H9 (cell line): Measurements from ENCODE around the gene KRTAP10-9. TPM values are rescaled to one million over a fixed set of nuclear protein-coding genes. Genes with fewer than 3 reads are reported as not detected.

ENCODE experiments used
- DNase-seq: peaks from one replicate; pipeline ENCODE4 v3.0.0-alpha.2; 2017
- H2AFZ ChIP-seq: one replicate; pipeline ENCODE4 v1.6.1; 2013; ENCODE audit warnings: mild to moderate bottlenecking, low read length, control low read depth, moderate library complexity
- H2AK5ac ChIP-seq: 2 replicates; pipeline ENCODE4 v1.6.1; 2013; ENCODE audit warnings: low read length, control low read depth, mixed read lengths; ENCODE audit not compliant: insufficient read length
- H2BK120ac ChIP-seq: one replicate; pipeline ENCODE4 v1.6.1; 2013; ENCODE audit warnings: low read depth, mild to moderate bottlenecking, low read length, control low read depth, inconsistent platforms; ENCODE audit not compliant: poor library complexity, severe bottlenecking
- H2BK12ac ChIP-seq: 2 replicates; pipeline ENCODE4 v1.6.1; 2013; ENCODE audit warnings: low read length, control low read depth, mixed read lengths, low read depth; ENCODE audit not compliant: insufficient read length
- H2BK15ac ChIP-seq: 2 replicates; pipeline ENCODE4 v1.6.1; 2013; ENCODE audit warnings: low read depth, low read length, control low read depth
- H2BK20ac ChIP-seq: one replicate; pipeline ENCODE4 v1.6.1; 2013; ENCODE audit warnings: low read depth, mild to moderate bottlenecking, low read length, control low read depth, inconsistent platforms; ENCODE audit not compliant: poor library complexity, severe bottlenecking
- H2BK5ac ChIP-seq: 2 replicates; pipeline ENCODE4 v1.6.1; 2013; ENCODE audit warnings: low read length, control low read depth, mixed read lengths; ENCODE audit not compliant: insufficient read length
- H3K14ac ChIP-seq: 2 replicates; pipeline ENCODE4 v1.6.1; 2013; ENCODE audit warnings: low read length, control low read depth; ENCODE audit not compliant: insufficient read depth
- H3K18ac ChIP-seq: 2 replicates; pipeline ENCODE4 v1.6.1; 2013; ENCODE audit warnings: low read depth, mild to moderate bottlenecking, mixed read lengths, low read length, control low read depth; ENCODE audit not compliant: insufficient read length
- H3K23ac ChIP-seq: 2 replicates; pipeline ENCODE4 v1.6.1; 2013; ENCODE audit warnings: low read length, control low read depth, mixed read lengths, low read depth; ENCODE audit not compliant: insufficient read length
- H3K23me2 ChIP-seq: 2 replicates; pipeline ENCODE4 v1.6.1; 2013; ENCODE audit warnings: low read depth, mild to moderate bottlenecking, mixed read lengths, low read length, control low read depth; ENCODE audit not compliant: insufficient read length, poor library complexity, severe bottlenecking
- H3K27ac ChIP-seq: 2 replicates; pipeline ENCODE4 v1.5.1; 2013; ENCODE audit warnings: low read length, control low read depth, mixed read lengths, low read depth; ENCODE audit not compliant: insufficient read length
- H3K27me3 ChIP-seq: 2 replicates; pipeline ENCODE4 v1.6.1; 2013; ENCODE audit warnings: low read length, control low read depth, inconsistent platforms; ENCODE audit not compliant: insufficient read depth
- H3K4ac ChIP-seq: 2 replicates; pipeline ENCODE4 v1.6.1; 2013; ENCODE audit warnings: low read depth, mild to moderate bottlenecking, control low read depth, inconsistent platforms, low read length, moderate library complexity
- H3K4me1 ChIP-seq: 2 replicates; pipeline ENCODE4 v1.6.1; 2013; ENCODE audit warnings: low read length, control low read depth, inconsistent platforms; ENCODE audit not compliant: insufficient read depth
- H3K4me2 ChIP-seq: 2 replicates; pipeline ENCODE4 v1.6.1; 2013; ENCODE audit warnings: low read length, control low read depth, mixed read lengths; ENCODE audit not compliant: insufficient read length, insufficient read depth
- H3K56ac ChIP-seq: 2 replicates; pipeline ENCODE4 v1.6.1; 2013; ENCODE audit warnings: low read depth, mild to moderate bottlenecking, mixed read lengths, low read length, control low read depth; ENCODE audit not compliant: insufficient read length
- H3K79me1 ChIP-seq: 2 replicates; pipeline ENCODE4 v1.6.1; 2013; ENCODE audit warnings: low read depth, mild to moderate bottlenecking, moderate library complexity, low read length, control low read depth, inconsistent platforms; ENCODE audit not compliant: insufficient read depth, poor library complexity, severe bottlenecking
- H3K79me2 ChIP-seq: 2 replicates; pipeline ENCODE4 v1.6.1; 2013; ENCODE audit warnings: low read length, control low read depth, inconsistent platforms; ENCODE audit not compliant: insufficient read depth
- H3K9ac ChIP-seq: 2 replicates; pipeline ENCODE4 v1.6.1; 2013; ENCODE audit warnings: low read length, control low read depth, mixed read lengths; ENCODE audit not compliant: insufficient read length; ENCODE audit errors: extremely low read depth
- H3K9me3 ChIP-seq: one replicate; pipeline ENCODE4 v1.6.1; 2013; ENCODE audit warnings: low read depth, low read length, inconsistent platforms; ENCODE audit not compliant: control insufficient read depth
- H3T11ph ChIP-seq: one replicate; pipeline ENCODE4 v1.6.1; 2013; ENCODE audit warnings: mild to moderate bottlenecking, low read length, control low read depth, inconsistent platforms
- H4K20me1 ChIP-seq: one replicate; pipeline ENCODE4 v1.6.1; 2013; ENCODE audit not compliant: control insufficient read depth, insufficient read length, insufficient read depth
- H4K5ac ChIP-seq: 2 replicates; pipeline ENCODE4 v1.6.1; 2013; ENCODE audit warnings: low read depth, mild to moderate bottlenecking, mixed read lengths, low read length, control low read depth; ENCODE audit not compliant: insufficient read length
- H4K8ac ChIP-seq: replicated peaks from 2 replicates; pipeline ENCODE4 v1.6.1; 2013; ENCODE audit warnings: low read length, control low read depth, mixed read lengths, low read depth; ENCODE audit not compliant: insufficient read length
- H4K91ac ChIP-seq: 2 replicates; pipeline ENCODE4 v1.6.1; 2013; ENCODE audit warnings: low read depth, mild to moderate bottlenecking, moderate library complexity, mixed read lengths, low read length, control low read depth; ENCODE audit not compliant: insufficient read length
- H3K27ac Mint-ChIP-seq, 3 experiments: 2 replicates in 2 of 3; 3 replicates in 1 of 3; pipeline ENCODE4 v1.8.0; 2020 to 2021; ENCODE audit warnings: mixed read lengths in 3 of 3, mild to moderate bottlenecking in 1 of 3, moderate library complexity in 1 of 3
- H3K27me3 Mint-ChIP-seq: 2 replicates; pipeline ENCODE4 v1.8.0; 2021; ENCODE audit warnings: low read depth, mild to moderate bottlenecking, moderate library complexity, mixed read lengths
- H3K36me3 Mint-ChIP-seq, 3 experiments: 2 replicates in 2 of 3; 3 replicates in 1 of 3; pipeline ENCODE4 v1.8.0; 2020 to 2021; ENCODE audit warnings: low read depth in 3 of 3, mixed read lengths in 3 of 3; ENCODE audit not compliant: insufficient read depth in 1 of 3
- H3K4me1 Mint-ChIP-seq, 2 experiments: 2 replicates each; pipeline ENCODE4 v1.8.0; 2020; ENCODE audit warnings: mixed read lengths in 2 of 2
- H3K4me3 Mint-ChIP-seq, 2 experiments: 2 replicates in 1 of 2; 3 replicates in 1 of 2; pipeline ENCODE4 v1.8.0; 2020 to 2021; ENCODE audit warnings: mild to moderate bottlenecking in 2 of 2, mixed read lengths in 2 of 2, moderate library complexity in 1 of 2
- H3K9me3 Mint-ChIP-seq, 2 experiments: 2 replicates in 1 of 2; 3 replicates in 1 of 2; pipeline ENCODE4 v1.8.0; 2020; ENCODE audit warnings: mild to moderate bottlenecking in 2 of 2, mixed read lengths in 2 of 2, moderate library complexity in 1 of 2
- WGBS: extraction: QIAGEN DNeasy Blood & Tissue Kit; methylation state at CpG from one replicate; pipeline ENCODE4 v1.1.7; 2013; ENCODE audit warnings: missing lambda C conversion rate, low lambda C conversion rate, mixed read lengths; ENCODE audit not compliant: insufficient read length; ENCODE audit errors: extremely low coverage; 5-methylcytosine and 5-hydroxymethylcytosine counted together
- total RNA-seq: library from RNA; stranded (reverse); gene quantifications from 2 replicates; pipeline ENCODE4 v1.2.1, GENCODE V29; 2021
- TF ChIP-seq, protein P1 (sequence below): fragments of 200-600 bp; sonication (generic); conservative IDR thresholded peaks from 3 replicates; pipeline ENCODE4 v1.8.0; 2021; ENCODE audit warnings: antibody characterized with exemption, mild to moderate bottlenecking

KRTAP10-9 gene
- total RNA-seq, 1 experiment from 2014 or later, result not detected

DNA sequence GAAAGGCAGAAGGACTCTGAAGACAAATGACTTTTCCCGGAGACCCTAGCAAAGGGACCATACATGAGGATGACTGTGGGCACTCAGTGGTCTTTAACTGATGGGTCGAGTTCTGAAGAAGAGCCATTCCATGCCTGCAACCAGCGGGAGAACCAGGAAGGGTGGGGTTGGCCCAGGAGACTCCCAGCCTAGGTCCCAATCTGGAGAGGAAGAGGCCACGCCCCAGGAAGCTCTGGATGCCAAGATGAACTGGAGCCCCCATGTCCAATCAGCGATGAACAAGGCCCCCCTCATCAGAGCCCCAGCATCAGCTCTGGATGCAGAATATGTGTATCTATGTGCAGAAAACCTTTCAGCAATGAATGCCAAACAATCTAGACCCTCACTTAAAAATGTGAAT is 13.9 kb downstream of the KRTAP10-9 start:
- H3K18ac ChIP-seq, result no peak overlapping the region
- no peak overlapping the region for H2BK15ac ChIP-seq
- H2AK5ac ChIP-seq, result no peak overlapping the region
- no CpG with 5 or more reads among the region's 5 CpGs for WGBS
- H4K8ac ChIP-seq, result no peak overlapping the region
- H3K9me3 ChIP-seq, result no peaks in the 10 kb centered on the region
- no peak overlapping the region for H3K27ac Mint-ChIP-seq
- H4K20me1 ChIP-seq, result no peaks in the 10 kb centered on the region
- H2BK120ac ChIP-seq, result no peak overlapping the region
- H3K79me2 ChIP-seq, result no peaks in the 10 kb centered on the region
- no peak overlapping the region for H3K4me3 Mint-ChIP-seq
- H2BK12ac ChIP-seq, result no peak overlapping the region
- H4K5ac ChIP-seq, result no peak overlapping the region
- H2BK20ac ChIP-seq, result no peak overlapping the region
- peaks cover 22% of the 10 kb centered on the region in 2 experiments for H3K9me3 Mint-ChIP-seq
- H3K4me1 Mint-ChIP-seq, result peaks cover 9 to 11% of the 10 kb centered on the region in 2 experiments
- no peak overlapping the region for H3K4ac ChIP-seq
- no peak overlapping the region for H2BK5ac ChIP-seq
- H3K14ac ChIP-seq, result no peak overlapping the region
- no peaks in the 10 kb centered on the region for H3K23me2 ChIP-seq
- H3K4me2 ChIP-seq, result no peak overlapping the region
- H3K23ac ChIP-seq, result no peak overlapping the region
- H3K79me1 ChIP-seq, result no peaks in the 10 kb centered on the region
- H3K9ac ChIP-seq, result no peak overlapping the region
- TF ChIP-seq, protein P1, sequence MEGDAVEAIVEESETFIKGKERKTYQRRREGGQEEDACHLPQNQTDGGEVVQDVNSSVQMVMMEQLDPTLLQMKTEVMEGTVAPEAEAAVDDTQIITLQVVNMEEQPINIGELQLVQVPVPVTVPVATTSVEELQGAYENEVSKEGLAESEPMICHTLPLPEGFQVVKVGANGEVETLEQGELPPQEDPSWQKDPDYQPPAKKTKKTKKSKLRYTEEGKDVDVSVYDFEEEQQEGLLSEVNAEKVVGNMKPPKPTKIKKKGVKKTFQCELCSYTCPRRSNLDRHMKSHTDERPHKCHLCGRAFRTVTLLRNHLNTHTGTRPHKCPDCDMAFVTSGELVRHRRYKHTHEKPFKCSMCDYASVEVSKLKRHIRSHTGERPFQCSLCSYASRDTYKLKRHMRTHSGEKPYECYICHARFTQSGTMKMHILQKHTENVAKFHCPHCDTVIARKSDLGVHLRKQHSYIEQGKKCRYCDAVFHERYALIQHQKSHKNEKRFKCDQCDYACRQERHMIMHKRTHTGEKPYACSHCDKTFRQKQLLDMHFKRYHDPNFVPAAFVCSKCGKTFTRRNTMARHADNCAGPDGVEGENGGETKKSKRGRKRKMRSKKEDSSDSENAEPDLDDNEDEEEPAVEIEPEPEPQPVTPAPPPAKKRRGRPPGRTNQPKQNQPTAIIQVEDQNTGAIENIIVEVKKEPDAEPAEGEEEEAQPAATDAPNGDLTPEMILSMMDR, result no peak
- no peak overlapping the region for H3K27ac ChIP-seq
- no peak overlapping the region for H2AFZ ChIP-seq
- peaks cover 7 to 20% (median 13%) of the 10 kb centered on the region in 3 experiments for H3K36me3 Mint-ChIP-seq
- no peaks in the 10 kb centered on the region for H3K27me3 ChIP-seq
- DNase-seq, result no peak
- H3K27me3 Mint-ChIP-seq, result peaks cover 11% of the 10 kb centered on the region
- H3T11ph ChIP-seq, result no peak overlapping the region
- no peak overlapping the region for H3K56ac ChIP-seq
- no peaks in the 10 kb centered on the region for H3K4me1 ChIP-seq
- no peak overlapping the region for H4K91ac ChIP-seq
